ENCODE data around the gene TAAR9.

DNA sequence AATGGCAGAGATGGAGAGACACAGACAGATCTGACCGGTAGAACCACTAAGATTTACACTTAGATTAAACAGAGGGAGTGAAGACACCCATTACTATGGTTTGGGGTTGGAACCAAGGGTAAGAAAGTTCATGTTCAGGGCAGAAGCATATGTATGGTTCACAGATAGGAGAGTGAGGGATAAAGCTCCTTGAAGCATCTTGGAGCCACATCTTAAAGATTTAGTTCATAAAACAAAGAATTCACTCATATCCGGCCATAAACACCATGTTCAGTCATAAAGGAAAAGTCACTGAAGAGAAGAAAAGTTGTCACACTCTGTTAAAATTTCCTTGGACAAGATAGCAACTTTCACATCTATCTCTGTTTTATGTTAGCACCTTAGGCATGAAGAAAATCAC is 43.1 kb upstream of the TAAR9 start:
- TF ChIP-seq, protein P1, sequence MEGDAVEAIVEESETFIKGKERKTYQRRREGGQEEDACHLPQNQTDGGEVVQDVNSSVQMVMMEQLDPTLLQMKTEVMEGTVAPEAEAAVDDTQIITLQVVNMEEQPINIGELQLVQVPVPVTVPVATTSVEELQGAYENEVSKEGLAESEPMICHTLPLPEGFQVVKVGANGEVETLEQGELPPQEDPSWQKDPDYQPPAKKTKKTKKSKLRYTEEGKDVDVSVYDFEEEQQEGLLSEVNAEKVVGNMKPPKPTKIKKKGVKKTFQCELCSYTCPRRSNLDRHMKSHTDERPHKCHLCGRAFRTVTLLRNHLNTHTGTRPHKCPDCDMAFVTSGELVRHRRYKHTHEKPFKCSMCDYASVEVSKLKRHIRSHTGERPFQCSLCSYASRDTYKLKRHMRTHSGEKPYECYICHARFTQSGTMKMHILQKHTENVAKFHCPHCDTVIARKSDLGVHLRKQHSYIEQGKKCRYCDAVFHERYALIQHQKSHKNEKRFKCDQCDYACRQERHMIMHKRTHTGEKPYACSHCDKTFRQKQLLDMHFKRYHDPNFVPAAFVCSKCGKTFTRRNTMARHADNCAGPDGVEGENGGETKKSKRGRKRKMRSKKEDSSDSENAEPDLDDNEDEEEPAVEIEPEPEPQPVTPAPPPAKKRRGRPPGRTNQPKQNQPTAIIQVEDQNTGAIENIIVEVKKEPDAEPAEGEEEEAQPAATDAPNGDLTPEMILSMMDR (IDR thresholded peaks at IDR 0.05 in 8 of 11, conservative IDR thresholded peaks at IDR 0.05 in 3 of 11): no peak
- TF ChIP-seq POLR2A (IDR thresholded peaks at IDR 0.05) (no peak), POLR2AphosphoS5 (IDR thresholded peaks at IDR 0.05) (no peak)

Measured in spleen (tissue), 7 donors.